ENCODE measurements around the gene NPAS3.
A peak's percentile ranks its signal among the peaks of the same experiment; 100 is the strongest.

NPAS3 gene

DNA sequence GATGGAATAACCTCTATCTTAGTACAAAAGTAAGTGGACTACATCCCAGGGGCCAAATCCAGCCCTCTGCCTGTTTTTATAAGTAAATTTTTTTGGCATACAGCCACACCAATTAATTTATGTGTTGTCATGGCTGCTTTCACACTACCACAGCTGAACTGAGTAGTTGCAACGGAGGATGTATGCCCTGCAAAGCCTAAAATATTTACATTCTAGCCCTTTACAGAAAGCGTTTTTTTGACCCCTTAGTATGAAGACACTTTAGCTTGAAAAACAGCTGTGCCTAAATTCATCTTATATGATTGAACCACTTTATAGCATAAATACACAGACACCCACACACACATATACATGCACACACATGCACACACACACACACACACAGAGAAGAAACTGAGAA, 510.6 kb downstream of the NPAS3 start:
- no peak for DNase-seq (ENCODE audit: low spot score)

GRCh38 chr14:33449703-33450395, 511.2 kb downstream of the NPAS3 start:
- no peak for DNase-seq (ENCODE audit: low spot score)

DNA sequence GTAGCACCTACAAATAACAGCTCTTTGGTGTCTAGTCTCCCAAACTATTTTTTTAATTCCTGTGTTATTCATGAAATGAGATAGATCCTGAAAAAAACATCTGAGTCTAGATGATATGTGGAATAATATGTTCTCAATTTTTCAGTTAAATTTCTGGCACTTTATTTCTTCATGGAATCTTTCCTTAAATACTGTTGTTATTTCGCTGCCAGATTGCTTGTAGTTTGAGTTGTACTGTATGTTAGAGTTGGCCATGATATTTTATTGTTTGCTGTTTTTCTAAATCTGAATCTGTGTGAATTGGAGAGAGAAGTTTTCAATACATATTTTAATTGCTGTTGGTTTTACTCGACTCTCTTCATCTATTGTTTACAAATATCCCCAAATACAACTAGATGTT, 511.7 kb downstream of the NPAS3 start:
- no peak for DNase-seq (ENCODE audit: low spot score)

DNA sequence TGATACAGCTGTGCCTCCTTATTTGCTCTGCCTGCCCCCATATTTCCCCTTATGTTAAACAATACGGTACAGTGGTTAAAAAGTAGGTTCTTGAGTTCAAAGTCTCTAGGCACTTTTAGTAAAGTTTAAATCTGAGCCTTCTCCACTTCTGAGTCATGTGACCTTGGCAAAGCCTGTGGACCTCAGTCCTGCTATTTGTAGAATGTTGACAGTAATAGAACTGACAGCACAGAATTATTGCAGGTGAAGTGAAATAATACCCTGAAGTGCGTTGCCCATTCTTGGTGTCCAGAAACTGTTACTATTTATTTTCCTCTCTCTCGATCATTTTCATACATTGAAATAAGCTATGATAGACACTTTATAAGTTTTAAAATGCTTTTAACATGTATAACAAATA, 512.5 kb downstream of the NPAS3 start:
- DNase-seq (ENCODE audit: low spot score): no peak

DNA sequence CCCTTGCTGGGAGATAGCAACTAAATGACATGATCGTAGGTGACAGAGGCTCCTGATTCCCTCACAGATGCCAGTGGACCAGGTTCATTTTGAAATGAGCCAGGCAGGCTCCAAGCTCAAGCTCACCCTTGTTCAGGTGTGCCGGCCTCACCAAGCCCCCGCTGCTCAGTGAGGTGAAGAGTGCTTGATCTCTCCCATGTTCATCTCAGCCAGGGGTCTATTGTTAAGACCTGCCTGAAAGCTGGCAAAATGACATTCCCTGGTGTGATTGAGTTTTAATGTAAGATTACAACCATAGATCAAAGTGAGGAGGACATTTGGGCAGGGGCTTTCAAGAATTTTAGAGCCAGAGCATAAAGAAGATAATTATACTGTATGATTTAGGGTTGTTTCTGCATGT, 514.3 kb downstream of the NPAS3 start:
- no peak for DNase-seq (ENCODE audit: low spot score)

GRCh38 chr14:33454022-33454595, 515.4 kb downstream of the NPAS3 start:
- DNase-seq (ENCODE audit: low spot score): no peak

- no peak for DNase-seq (ENCODE audit: low spot score)
These were observed 516.0 kb downstream of the NPAS3 start for GRCh38 chr14:33454707-33455106.

GRCh38 chr14:33455654-33456345, 517.1 kb downstream of the NPAS3 start:
- no peak for DNase-seq (ENCODE audit: low spot score)

GRCh38 chr14:33457021-33457420, 518.3 kb downstream of the NPAS3 start:
- no peak for DNase-seq (ENCODE audit: low spot score)

DNA sequence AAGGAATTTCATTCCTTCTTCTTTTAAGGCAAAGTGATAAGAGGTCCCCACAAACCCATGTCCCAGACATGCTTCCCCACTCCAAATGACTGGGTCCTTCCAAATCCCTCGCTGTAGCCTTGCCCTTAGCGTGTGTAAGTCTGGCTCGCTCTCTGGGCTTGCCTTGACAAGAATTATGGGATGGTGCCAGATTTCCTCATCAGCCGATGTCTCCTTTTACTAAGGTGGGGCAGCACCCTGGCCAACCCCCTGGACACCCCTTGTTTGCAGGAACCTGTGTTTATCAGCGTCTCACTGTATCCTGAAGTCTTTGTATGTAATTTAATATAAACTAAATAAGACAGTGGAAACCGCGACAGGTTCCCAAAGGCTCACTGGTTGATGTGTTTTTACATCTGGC, 518.9 kb downstream of the NPAS3 start:
- DNase-seq (ENCODE audit: low spot score): no peak

DNA sequence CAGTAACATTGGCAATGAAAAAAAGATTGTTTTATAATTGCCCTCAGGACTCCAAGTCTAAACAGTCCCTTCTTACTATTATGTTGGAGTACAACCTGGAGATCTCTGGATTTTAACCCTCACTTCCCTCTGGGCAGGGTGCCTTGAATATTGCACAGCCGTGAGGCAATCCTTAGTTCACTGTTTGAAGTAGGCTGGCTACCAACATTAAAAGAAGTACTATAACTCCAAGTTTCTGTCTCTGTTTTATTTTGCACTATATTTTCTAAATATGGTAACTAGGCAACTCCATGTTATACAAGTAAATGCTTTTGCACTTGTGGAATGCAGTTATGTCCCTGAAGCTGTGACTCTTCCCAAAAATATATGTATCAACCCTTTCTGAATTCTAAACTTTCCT, 521.5 kb downstream of the NPAS3 start:
- no peak for DNase-seq (ENCODE audit: low spot score)

DNA sequence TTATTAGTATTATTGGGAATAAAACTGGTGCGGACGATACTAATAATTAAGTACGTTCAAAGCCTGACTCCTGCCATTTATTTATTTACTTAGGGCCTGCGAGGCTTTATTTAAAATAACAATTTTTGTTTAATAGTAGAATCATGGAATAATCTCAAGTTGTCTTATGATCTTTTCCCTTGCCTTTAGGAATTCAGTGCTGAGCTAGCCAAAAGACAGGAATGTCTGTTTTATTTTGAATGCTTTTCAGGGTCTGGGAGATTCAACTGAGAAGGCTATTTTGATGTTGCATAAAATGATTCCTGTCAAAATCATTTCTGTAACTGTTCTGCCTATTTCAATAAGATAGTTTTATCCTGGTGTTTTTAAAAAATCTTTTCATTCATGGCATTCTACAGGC, 522.4 kb downstream of the NPAS3 start:
- no peak for DNase-seq (ENCODE audit: low spot score)

DNA sequence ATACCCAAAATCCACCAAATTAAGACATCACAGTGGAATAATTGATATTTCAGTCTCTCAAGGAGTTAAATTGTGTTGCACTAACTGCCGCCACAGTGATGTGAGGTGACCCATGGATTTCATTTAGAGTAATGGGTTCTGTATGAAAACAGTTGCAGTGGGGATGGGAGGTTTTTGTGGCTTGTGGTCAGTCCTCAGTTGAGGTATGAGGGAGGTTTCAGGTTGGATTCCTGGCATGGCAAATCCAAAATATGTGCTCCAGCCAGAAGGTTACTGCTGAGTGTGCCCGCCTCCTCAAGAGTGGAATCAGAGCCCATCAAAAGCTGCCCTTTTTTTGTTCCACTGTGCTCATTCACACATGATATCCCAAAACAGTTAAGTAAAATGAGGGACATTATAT, 525.1 kb downstream of the NPAS3 start:
- no peak for DNase-seq (ENCODE audit: low spot score)

GRCh38 chr14:33464254-33464962, 525.7 kb downstream of the NPAS3 start:
- DNase-seq (ENCODE audit: low spot score): no peak

- no peak for DNase-seq (ENCODE audit: low spot score)
These were observed 527.4 kb downstream of the NPAS3 start for GRCh38 chr14:33465846-33466700.

GRCh38 chr14:33467971-33468370, 529.3 kb downstream of the NPAS3 start:
- no peak for DNase-seq (ENCODE audit: low spot score)

- no peak for DNase-seq (ENCODE audit: low spot score)
These were observed 531.2 kb downstream of the NPAS3 start for GRCh38 chr14:33469898-33470297.

GRCh38 chr14:33471776-33472175, 533.1 kb downstream of the NPAS3 start:
- DNase-seq (ENCODE audit: low spot score): no peak

DNA sequence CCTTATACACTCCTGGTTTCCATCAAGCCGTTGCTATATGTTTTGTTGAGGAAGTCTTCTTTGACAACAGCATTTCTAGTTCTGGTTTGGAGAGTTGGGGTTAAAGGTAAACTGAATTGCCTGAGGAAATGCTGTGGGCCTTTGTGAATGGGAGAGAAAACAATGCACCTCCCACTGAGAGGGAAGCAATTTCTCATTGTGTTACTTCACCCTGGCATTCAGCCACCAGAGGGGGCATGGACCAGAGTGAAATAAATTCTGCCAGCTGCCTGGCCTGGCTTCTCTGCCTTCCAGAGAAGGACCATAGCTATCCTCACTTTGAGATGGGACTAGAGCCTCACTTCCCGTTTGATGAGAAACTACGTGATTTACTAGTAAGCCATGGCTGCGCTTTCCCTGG, 536.9 kb downstream of the NPAS3 start:
- DNase-seq (ENCODE audit: low spot score): peak; percentile 70

GRCh38 chr14:33477797-33478196, 539.1 kb downstream of the NPAS3 start:
- no peak for DNase-seq (ENCODE audit: low spot score)

DNA sequence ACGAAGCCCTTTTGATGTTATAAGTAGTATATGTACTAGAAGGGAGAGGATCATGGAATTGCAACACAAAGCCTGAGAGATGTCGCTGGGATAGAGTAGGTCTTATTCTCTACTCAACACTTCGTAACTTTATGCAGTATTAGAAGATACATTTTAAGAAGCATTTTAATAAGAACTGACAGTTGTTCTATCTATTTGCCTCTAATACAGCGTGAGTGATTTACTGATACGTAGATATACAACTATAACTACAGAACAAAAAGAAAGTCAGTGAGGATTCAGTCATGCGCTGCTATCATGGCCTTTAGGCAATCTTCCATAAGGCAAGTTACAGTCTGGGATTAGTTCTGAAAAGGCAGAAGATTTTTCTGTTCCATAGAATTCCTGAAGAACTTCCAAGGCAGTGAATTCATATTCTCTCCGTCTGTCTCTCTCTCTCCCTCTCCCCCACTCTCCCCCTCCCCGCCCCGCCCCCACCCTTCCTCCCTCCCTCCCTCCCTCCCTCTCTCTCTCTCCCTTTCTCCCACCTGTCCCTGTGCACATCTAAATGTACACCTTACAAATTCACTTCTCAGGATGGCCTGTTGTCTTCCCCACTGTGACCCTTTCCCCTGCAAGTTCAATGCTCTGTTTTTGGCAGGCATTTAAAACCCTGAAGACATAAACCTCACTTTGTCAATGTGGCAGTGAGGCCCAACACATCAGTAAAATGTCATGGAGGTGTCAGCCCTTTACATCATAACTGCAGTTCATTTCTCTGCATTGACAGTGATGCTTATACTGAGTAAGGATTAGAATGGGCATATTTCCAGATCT, 541.6 kb downstream of the NPAS3 start:
- no peak for DNase-seq (ENCODE audit: low spot score)

Measured in iPS-NIHi11 (cell line).